ENCODE data around the gene SLC2A4RG. TPM values are rescaled to one million over a fixed set of nuclear protein-coding genes. Genes with fewer than 3 reads are reported as not detected.

The SLC2A4RG gene
- total and polyA plus RNA-seq, 9 donors, result 58.2 to 160 (median 133) TPM

- Histone ChIP-seq H3K4me1 (ENCODE audit: control insufficient read depth, insufficient read depth, low read length) (peaks cover 3% of the 10 kb centered on the region), H3K27me3 (ENCODE audit: control insufficient read depth, insufficient read depth, low read length) (no peaks in the 10 kb centered on the region), H3K9me3 (replicated peaks; ENCODE audit: control insufficient read depth, low read depth, low read length) (no peaks in the 10 kb centered on the region), H3K27ac (ENCODE audit: low read length) (no peak overlapping the region), H3K36me3 (ENCODE audit: control insufficient read depth, insufficient read depth, low read length) (peaks cover 52% of the 10 kb centered on the region), H3K4me3 (ENCODE audit: low read length) (no peak overlapping the region)
- WGBS (ENCODE audit: insufficient coverage), result 88% methylated on average over 10 of the region's 11 CpGs
- DNase-seq, result no peak
Measured at GRCh38 chr20:63748934-63749270, 9.3 kb downstream of the SLC2A4RG start.

- Histone ChIP-seq H3K9me3 (replicated peaks; ENCODE audit: control insufficient read depth, low read depth, low read length) (no peaks in the 10 kb centered on the region), H3K27me3 (ENCODE audit: control insufficient read depth, insufficient read depth, low read length) (no peaks in the 10 kb centered on the region), H3K4me1 (ENCODE audit: control insufficient read depth, insufficient read depth, low read length) (peaks cover 6% of the 10 kb centered on the region), H3K36me3 (ENCODE audit: control insufficient read depth, insufficient read depth, low read length) (peaks cover 47% of the 10 kb centered on the region), H3K27ac (ENCODE audit: low read length) (no peak overlapping the region), H3K4me3 (ENCODE audit: low read length) (no peak overlapping the region)
- WGBS (ENCODE audit: insufficient coverage), result 83% methylated on average over 9 of the region's 16 CpGs
- no peak for DNase-seq
Measured at GRCh38 chr20:63749597-63750508, 10.3 kb downstream of the SLC2A4RG start.

GRCh38 chr20:63750807-63751470, 11.4 kb downstream of the SLC2A4RG start:
- 71% methylated on average over 22 of the region's 26 CpGs for WGBS (ENCODE audit: insufficient coverage)
- Histone ChIP-seq H3K9me3 (replicated peaks; ENCODE audit: control insufficient read depth, low read depth, low read length) (no peaks in the 10 kb centered on the region), H3K36me3 (ENCODE audit: control insufficient read depth, insufficient read depth, low read length) (peaks cover 44% of the 10 kb centered on the region), H3K4me3 (ENCODE audit: low read length) (no peak overlapping the region), H3K4me1 (ENCODE audit: control insufficient read depth, insufficient read depth, low read length) (peaks cover 6% of the 10 kb centered on the region), H3K27ac (ENCODE audit: low read length) (no peak overlapping the region), H3K27me3 (ENCODE audit: control insufficient read depth, insufficient read depth, low read length) (no peaks in the 10 kb centered on the region)
- DNase-seq, result no peak

GRCh38 chr20:63751471-63752271, 12.1 kb downstream of the SLC2A4RG start:
- WGBS (ENCODE audit: insufficient coverage), result 84% methylated on average over 27 of the region's 45 CpGs
- Histone ChIP-seq H3K36me3 (ENCODE audit: control insufficient read depth, insufficient read depth, low read length) (peaks cover 39% of the 10 kb centered on the region), H3K4me3 (ENCODE audit: low read length) (no peak overlapping the region), H3K4me1 (ENCODE audit: control insufficient read depth, insufficient read depth, low read length) (peaks cover 6% of the 10 kb centered on the region), H3K27ac (ENCODE audit: low read length) (no peak overlapping the region), H3K9me3 (replicated peaks; ENCODE audit: control insufficient read depth, low read depth, low read length) (no peaks in the 10 kb centered on the region), H3K27me3 (ENCODE audit: control insufficient read depth, insufficient read depth, low read length) (no peaks in the 10 kb centered on the region)
- no peak for DNase-seq

GRCh38 chr20:63752411-63753101, 13.0 kb downstream of the SLC2A4RG start:
- no peaks in the 10 kb centered on the region for H3K27me3 ChIP-seq (ENCODE audit: control insufficient read depth, insufficient read depth, low read length)
- no peaks in the 10 kb centered on the region for H3K9me3 ChIP-seq (replicated peaks; ENCODE audit: control insufficient read depth, low read depth, low read length)
- H3K36me3 ChIP-seq (ENCODE audit: control insufficient read depth, insufficient read depth, low read length), result peaks cover 39% of the 10 kb centered on the region
- H3K27ac ChIP-seq (ENCODE audit: low read length), result no peak overlapping the region
- H3K4me1 ChIP-seq (ENCODE audit: control insufficient read depth, insufficient read depth, low read length), result peaks cover 6% of the 10 kb centered on the region
- WGBS (ENCODE audit: insufficient coverage), result 93% methylated on average over 46 of the region's 50 CpGs
- no peak overlapping the region for H3K4me3 ChIP-seq (ENCODE audit: low read length)
- no peak for DNase-seq

- Histone ChIP-seq H3K4me1 (ENCODE audit: control insufficient read depth, insufficient read depth, low read length) (peaks cover 6% of the 10 kb centered on the region), H3K36me3 (ENCODE audit: control insufficient read depth, insufficient read depth, low read length) (peaks cover 34% of the 10 kb centered on the region), H3K4me3 (ENCODE audit: low read length) (no peak overlapping the region), H3K9me3 (replicated peaks; ENCODE audit: control insufficient read depth, low read depth, low read length) (no peaks in the 10 kb centered on the region), H3K27me3 (ENCODE audit: control insufficient read depth, insufficient read depth, low read length) (no peaks in the 10 kb centered on the region), H3K27ac (ENCODE audit: low read length) (no peak overlapping the region)
- WGBS (ENCODE audit: insufficient coverage), result 82% methylated on average over 13 of the region's 13 CpGs
- DNase-seq, result no peak
Measured at GRCh38 chr20:63753381-63753780, 13.8 kb downstream of the SLC2A4RG start.

- Histone ChIP-seq H3K27ac (ENCODE audit: low read length) (no peak overlapping the region), H3K4me1 (ENCODE audit: control insufficient read depth, insufficient read depth, low read length) (peaks cover 6% of the 10 kb centered on the region), H3K4me3 (ENCODE audit: low read length) (no peak overlapping the region), H3K27me3 (ENCODE audit: control insufficient read depth, insufficient read depth, low read length) (no peaks in the 10 kb centered on the region), H3K9me3 (replicated peaks; ENCODE audit: control insufficient read depth, low read depth, low read length) (no peaks in the 10 kb centered on the region), H3K36me3 (ENCODE audit: control insufficient read depth, insufficient read depth, low read length) (peaks cover 34% of the 10 kb centered on the region)
- DNase-seq, result no peak
- 50% methylated on average over 11 of the region's 16 CpGs for WGBS (ENCODE audit: insufficient coverage)
Measured at GRCh38 chr20:63754008-63754407, 14.4 kb downstream of the SLC2A4RG start.

GRCh38 chr20:63755933-63756647, 16.5 kb downstream of the SLC2A4RG start:
- peaks cover 6% of the 10 kb centered on the region for H3K4me1 ChIP-seq (ENCODE audit: control insufficient read depth, insufficient read depth, low read length)
- no peak for DNase-seq
- 79% methylated on average over 14 of the region's 18 CpGs for WGBS (ENCODE audit: insufficient coverage)
- no peak overlapping the region for H3K27ac ChIP-seq (ENCODE audit: low read length)
- no peaks in the 10 kb centered on the region for H3K27me3 ChIP-seq (ENCODE audit: control insufficient read depth, insufficient read depth, low read length)
- H3K9me3 ChIP-seq (replicated peaks; ENCODE audit: control insufficient read depth, low read depth, low read length), result no peaks in the 10 kb centered on the region
- H3K36me3 ChIP-seq (ENCODE audit: control insufficient read depth, insufficient read depth, low read length), result peaks cover 20% of the 10 kb centered on the region
- H3K4me3 ChIP-seq (ENCODE audit: low read length), result no peak overlapping the region

- H3K27ac ChIP-seq (ENCODE audit: low read length), result no peak overlapping the region
- WGBS (ENCODE audit: insufficient coverage), result 79% methylated on average over 2 of the region's 8 CpGs
Measured at GRCh38 chr20:63756648-63756991, 17.0 kb downstream of the SLC2A4RG start.

More at GRCh38 chr20:63756648-63756991, 17.0 kb downstream of the SLC2A4RG start:
- no peak overlapping the region for H3K4me3 ChIP-seq (ENCODE audit: low read length)
- no peak for DNase-seq
- H3K36me3 ChIP-seq (ENCODE audit: control insufficient read depth, insufficient read depth, low read length), result peaks cover 20% of the 10 kb centered on the region
- H3K27me3 ChIP-seq (ENCODE audit: control insufficient read depth, insufficient read depth, low read length), result no peaks in the 10 kb centered on the region
- no peaks in the 10 kb centered on the region for H3K9me3 ChIP-seq (replicated peaks; ENCODE audit: control insufficient read depth, low read depth, low read length)
- peaks cover 6% of the 10 kb centered on the region for H3K4me1 ChIP-seq (ENCODE audit: control insufficient read depth, insufficient read depth, low read length)
